ENCODE results near the gene SFXN5. TPM values are rescaled to one million over a fixed set of nuclear protein-coding genes. Genes with fewer than 3 reads are reported as not detected.

SFXN5 gene
- total and polyA plus RNA-seq, 2 of the 8 experiments (the other 6 are each of a cell fraction or from before 2014, with no cell fraction given) = 29.3 to 33.1 TPM

GRCh38 chr2:72969706-72970105 is 101.8 kb downstream of the SFXN5 start:
- H3K27me3 ChIP-seq (replicated peaks in 1 of 4; ENCODE audit: control insufficient read depth in 3 of 4, extremely low read depth in 1 of 4, insufficient read depth in 3 of 4, low read length in 3 of 4) = no peaks in the 10 kb centered on the region; a peak in 1 of 7 replicates
- H3K18ac ChIP-seq (ENCODE audit: extremely low read depth, low read length) = no peak overlapping the region
- no peak overlapping the region for H3K23ac ChIP-seq (ENCODE audit: insufficient read length)
- no peak overlapping the region for H3K9ac ChIP-seq (replicated peaks in 1 of 4; ENCODE audit: extremely low read depth in 1 of 4, low read depth in 3 of 4, low read length in 3 of 4)
- peaks cover 3 to 13% (median 8%) of the 10 kb centered on the region in 4 experiments for H3K4me1 ChIP-seq (replicated peaks in 1 of 4; ENCODE audit: control insufficient read depth in 3 of 4, insufficient read depth in 4 of 4, low read length in 3 of 4)
- H2BK12ac ChIP-seq (ENCODE audit: low read depth, low read length) = no peak overlapping the region
- 85% methylated on average over 4 of the region's 4 CpGs; no CpG with 5 or more reads in 1 of the 2 experiments for WGBS, 2 experiments (ENCODE audit: extremely low coverage in 1 of 2, insufficient coverage in 1 of 2, insufficient read length in 1 of 2, insufficient replicate concordance in 2 of 2, low coverage in 1 of 2, low lambda C conversion rate in 2 of 2, missing lambda C conversion rate in 1 of 2)
- no peak overlapping the region for H2BK5ac ChIP-seq (ENCODE audit: low read depth, low read length)
- H3K14ac ChIP-seq (ENCODE audit: insufficient read length) = no peak overlapping the region
- H3K23me2 ChIP-seq (ENCODE audit: low read depth, low read length) = no peaks in the 10 kb centered on the region
- H2AFZ ChIP-seq (ENCODE audit: low read length) = no peak overlapping the region
- FAIRE-seq = no peak
- H3K36me3 ChIP-seq (ENCODE audit: control insufficient read depth in 2 of 4, insufficient read depth in 4 of 4, low read length in 3 of 4) = no peaks in the 10 kb centered on the region
- no peak overlapping the region for H2BK120ac ChIP-seq (replicated peaks; ENCODE audit: low read depth, low read length)
- no peak overlapping the region for H3K27ac ChIP-seq (ENCODE audit: low read depth, low read length)
- H2BK20ac ChIP-seq (ENCODE audit: low read length) = no peak overlapping the region
- no peak overlapping the region for H2AK5ac ChIP-seq (ENCODE audit: low read depth, low read length)
- no peaks in the 10 kb centered on the region for H3K79me2 ChIP-seq (ENCODE audit: control insufficient read depth in 1 of 2, insufficient read depth in 2 of 2, low read length in 2 of 2)
- H3K4me2 ChIP-seq (ENCODE audit: insufficient read depth in 1 of 2, low read depth in 2 of 2, low read length in 2 of 2) = no peak overlapping the region
- H4K5ac ChIP-seq (ENCODE audit: insufficient read length, low read depth, low read length) = no peak overlapping the region
- DNase-seq (ENCODE audit: low read depth in 1 of 2, low spot score in 2 of 2) = no peak
- no peak overlapping the region for H4K91ac ChIP-seq (replicated peaks; ENCODE audit: insufficient read length, low read length)
- no peak overlapping the region for H3K56ac ChIP-seq (replicated peaks; ENCODE audit: insufficient read length, low read depth, low read length)
- ChIA-PET CTCF (ENCODE audit: partially characterized antibody) (interaction anchor here (0.6 to 11.9 kb wide), 15 partner anchors 14 to 207 kb away, joined by 3 to 166 read pairs (median 4); partner anchors contain the start of gene EMX1), POLR2A (ENCODE audit: partially characterized antibody) (interaction anchor here (0.6 kb wide), 1 partner anchor 41 kb away, joined by 3 read pairs; no protein-coding TSS in a partner anchor)
- no peak overlapping the region for H3K4ac ChIP-seq (replicated peaks; ENCODE audit: insufficient read length, low read depth, low read length)
- no peaks in the 10 kb centered on the region for H3K79me1 ChIP-seq (ENCODE audit: low read depth, low read length)
- no peak overlapping the region for H4K8ac ChIP-seq (ENCODE audit: extremely low read depth, insufficient read depth, low read length)
- no peak overlapping the region for H3K4me3 ChIP-seq (ENCODE audit: extremely low read depth in 1 of 4, insufficient read depth in 2 of 4, low read depth in 3 of 4, low read length in 4 of 4)
- H2BK15ac ChIP-seq (ENCODE audit: low read length) = no peak overlapping the region
- no peaks in the 10 kb centered on the region for H3K9me3 ChIP-seq (ENCODE audit: insufficient read depth in 2 of 2, low read depth in 1 of 2, low read length in 1 of 2)
- no peaks in the 10 kb centered on the region for H4K20me1 ChIP-seq (replicated peaks in 1 of 2; ENCODE audit: control insufficient read depth in 1 of 2, insufficient read depth in 2 of 2, low read length in 2 of 2)
- TF ChIP-seq TCF12 (IDR thresholded peaks at IDR 0.05; ENCODE audit: low read depth, low read length) = no peak
- no peak for TF ChIP-seq KDM5A (IDR thresholded peaks at IDR 0.05; ENCODE audit: low read length)
